GM13976 (cell line): ENCODE results near the gene AP1S3.

Source experiments
- DNase-seq: peaks from one replicate; pipeline ENCODE4 v3.0.0; 2012; ENCODE audit warnings: low spot score
- CTCF ChIP-seq: IDR thresholded peaks from 2 replicates; pipeline ENCODE4 v1.5.1; 2012; ENCODE audit warnings: borderline replicate concordance, mild to moderate bottlenecking; ENCODE audit not compliant: insufficient read depth; ENCODE audit errors: extremely low read depth, missing control alignments, control extremely low read depth
- in situ Hi-C: fragments of 300-500 bp; cut with MboI; formaldehyde crosslinking; loops from one replicate; pipeline ENCODE4 v1.12.0; 2022; ENCODE audit warnings: low sequenced_read_pairs, mixed read lengths, inconsistent platforms; ENCODE audit not compliant: unreplicated experiment

AP1S3 gene

DNA sequence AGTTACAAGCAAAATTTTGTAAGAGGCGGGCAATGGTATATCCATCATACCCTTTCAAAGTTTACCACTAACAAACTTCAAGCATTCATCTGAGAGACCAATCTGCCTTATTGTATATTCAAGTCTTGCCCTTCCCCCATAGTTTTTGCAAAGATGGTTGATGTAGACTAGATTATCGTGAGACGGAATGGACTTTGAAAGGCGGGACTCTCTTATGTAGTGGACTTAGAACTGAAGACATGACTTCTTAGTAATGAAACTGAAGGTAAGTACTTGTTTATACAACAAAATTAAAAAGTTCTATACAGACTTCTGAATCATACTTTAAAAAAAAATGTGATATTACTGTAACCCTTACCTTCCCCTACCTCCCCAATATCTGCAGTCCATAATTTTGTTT lies 10.4 kb downstream of the AP1S3 start:
- in situ Hi-C loops = no loop called here
- no peak for DNase-seq
- no peak for TF ChIP-seq CTCF

GRCh38 chr2:223824301-223824700 lies 13.1 kb downstream of the AP1S3 start:
- no peak for TF ChIP-seq CTCF
- in situ Hi-C loops = no loop called here
- DNase-seq = no peak

GRCh38 chr2:223822818-223823217 lies 14.6 kb downstream of the AP1S3 start:
- TF ChIP-seq CTCF = no peak
- in situ Hi-C loops = no loop called here

GRCh38 chr2:223820549-223820948 lies 16.8 kb downstream of the AP1S3 start:
- no peak for DNase-seq
- in situ Hi-C loops = no loop called here
- no peak for TF ChIP-seq CTCF

More at GRCh38 chr2:223822818-223823217, 14.6 kb downstream of the AP1S3 start:
- DNase-seq = no peak

DNA sequence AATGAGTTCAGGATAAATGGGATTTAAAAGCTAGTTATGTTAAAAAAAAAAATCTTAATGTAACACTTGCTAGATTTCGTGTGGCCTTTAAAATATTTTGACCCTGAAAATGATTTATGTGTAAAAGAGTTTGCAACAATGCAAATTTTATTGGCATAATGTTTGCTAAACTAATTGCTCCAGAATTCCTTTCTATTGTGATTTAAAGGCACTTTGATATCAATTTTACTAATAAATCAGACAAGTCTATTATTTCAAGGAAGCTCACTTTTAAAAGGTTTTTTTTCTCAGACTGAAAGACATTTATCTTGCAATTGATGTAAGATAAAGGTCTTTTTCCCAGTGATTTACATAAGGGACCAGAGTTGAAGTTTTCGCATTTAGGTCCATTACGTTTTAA lies 17.5 kb downstream of the AP1S3 start:
- DNase-seq = no peak
- in situ Hi-C loops = no loop called here
- TF ChIP-seq CTCF = no peak

GRCh38 chr2:223815884-223816570 lies 21.4 kb downstream of the AP1S3 start:
- in situ Hi-C loops = no loop called here
- no peak for TF ChIP-seq CTCF
- no peak for DNase-seq
